ENCODE data around the gene CD2.

GRCh38 chr1:116763787-116764465 lies 9.7 kb downstream of the CD2 start:
- peak in 4 of 6 experiments; percentile 35 to 61 (median 48) for TF ChIP-seq CTCF (IDR thresholded peaks at IDR 0.05)
- no peak for TF ChIP-seq POLR2A (IDR thresholded peaks at IDR 0.05)
